RWPE1 (cell line): ENCODE measurements around the gene ZNF561.
"Not testable (repeated sequence)": the region's sequence is repeated elsewhere in the genome, so short reads cannot be mapped to it uniquely, and the experiment has no call there.

Experiments
- CTCF ChIA-PET: fragments of 350-600 bp; sonication (Branson Sonifier 250); formaldehyde crosslinking; extraction: SDS; loops from one replicate; lab custom pipeline; 2021; lab: Yijun Ruan, JAX
- POLR2A ChIA-PET: fragments of 400-600 bp; formaldehyde crosslinking; extraction: SDS; loops from one replicate; lab custom pipeline; 2020; ENCODE audit warnings: antibody characterized with exemption; ENCODE audit not compliant: low non-redundant PET; lab: Yijun Ruan, JAX
- DNase-seq: peaks from one replicate; pipeline ENCODE4 v3.0.0; 2012; ENCODE audit warnings: low spot score
- H3K27ac ChIP-seq: fragments of 450-650 bp; 2 replicates; pipeline ENCODE4 v1.5.1; 2017
- TF ChIP-seq, protein P1 (sequence below): fragments of 450-650 bp; conservative IDR thresholded peaks from 2 replicates; pipeline ENCODE4 v1.5.1; 2017; ENCODE audit warnings: low read depth, mild to moderate bottlenecking

Gene ZNF561

DNA sequence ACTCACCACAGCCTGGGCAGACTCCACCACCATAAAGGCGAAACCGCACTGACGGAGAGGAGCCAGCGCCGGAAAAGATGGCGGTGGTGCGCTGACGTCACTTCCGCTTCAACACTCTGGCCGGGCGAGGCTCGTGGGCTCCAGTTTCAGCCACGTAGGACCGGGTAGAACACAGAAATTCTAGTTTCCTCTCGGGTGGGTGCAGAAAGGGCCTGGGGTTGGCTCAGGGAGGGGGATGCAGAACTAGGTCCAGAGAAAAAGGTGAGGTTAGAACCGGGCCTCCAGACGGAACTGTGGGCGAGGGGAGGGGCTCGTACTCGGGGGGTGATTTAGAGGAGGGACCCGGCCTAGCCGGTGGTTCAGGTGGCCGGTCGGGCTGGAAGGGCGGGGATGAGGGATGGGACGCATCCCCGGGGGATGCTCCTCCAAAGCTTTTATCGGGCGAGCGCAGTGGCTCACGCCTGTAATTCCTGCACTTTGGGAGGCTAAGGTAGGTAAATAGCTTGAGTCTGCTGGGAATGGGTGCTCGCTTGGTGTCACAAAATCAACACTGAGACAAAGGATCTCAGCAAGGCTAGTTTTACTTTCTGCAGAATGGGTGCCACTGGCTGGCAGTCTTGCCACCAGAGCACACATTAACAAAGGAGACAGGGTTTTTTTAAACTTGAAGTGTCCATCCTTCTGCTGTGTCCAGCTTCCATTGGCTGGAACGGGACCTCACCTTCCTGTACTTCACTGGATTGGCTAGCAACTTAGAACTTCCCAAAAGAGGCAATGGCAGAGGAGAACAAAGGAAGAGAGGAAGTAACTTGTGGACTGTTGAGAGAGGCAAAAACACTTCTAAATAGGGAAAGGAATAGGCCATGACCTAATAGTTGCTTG lies at the start of gene ZNF561:
Gene ZNF561 (minus strand): TSS at position 77 of the 882 bp plus-strand sequence. CDS start 1,776 bp downstream, outside the sequence.
- peak; percentile 85 for DNase-seq
- ChIA-PET POLR2A (interaction anchor here (1.5 kb wide), 1 partner anchor 37 kb away, joined by 3 read pairs; no protein-coding TSS in a partner anchor), CTCF (interaction anchor here (0.6 to 0.7 kb wide), 2 partner anchors 19 to 24 kb away, joined by 3 to 4 read pairs; no protein-coding TSS in a partner anchor)
- TF ChIP-seq, protein P1, sequence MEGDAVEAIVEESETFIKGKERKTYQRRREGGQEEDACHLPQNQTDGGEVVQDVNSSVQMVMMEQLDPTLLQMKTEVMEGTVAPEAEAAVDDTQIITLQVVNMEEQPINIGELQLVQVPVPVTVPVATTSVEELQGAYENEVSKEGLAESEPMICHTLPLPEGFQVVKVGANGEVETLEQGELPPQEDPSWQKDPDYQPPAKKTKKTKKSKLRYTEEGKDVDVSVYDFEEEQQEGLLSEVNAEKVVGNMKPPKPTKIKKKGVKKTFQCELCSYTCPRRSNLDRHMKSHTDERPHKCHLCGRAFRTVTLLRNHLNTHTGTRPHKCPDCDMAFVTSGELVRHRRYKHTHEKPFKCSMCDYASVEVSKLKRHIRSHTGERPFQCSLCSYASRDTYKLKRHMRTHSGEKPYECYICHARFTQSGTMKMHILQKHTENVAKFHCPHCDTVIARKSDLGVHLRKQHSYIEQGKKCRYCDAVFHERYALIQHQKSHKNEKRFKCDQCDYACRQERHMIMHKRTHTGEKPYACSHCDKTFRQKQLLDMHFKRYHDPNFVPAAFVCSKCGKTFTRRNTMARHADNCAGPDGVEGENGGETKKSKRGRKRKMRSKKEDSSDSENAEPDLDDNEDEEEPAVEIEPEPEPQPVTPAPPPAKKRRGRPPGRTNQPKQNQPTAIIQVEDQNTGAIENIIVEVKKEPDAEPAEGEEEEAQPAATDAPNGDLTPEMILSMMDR = no peak
- peak within 1 kb of the TSS; percentile 95 for H3K27ac ChIP-seq

- ChIA-PET CTCF (interaction anchor here (0.6 kb wide), 1 partner anchor 13 kb away, joined by 3 read pairs; no protein-coding TSS in a partner anchor), POLR2A (no interaction called here)
- TF ChIP-seq, protein P1 = no peak
- no peak overlapping the region for H3K27ac ChIP-seq
- DNase-seq = no peak
Measured at GRCh38 chr19:9668544-9668943, 47.5 kb upstream of the ZNF561 start.

- ChIA-PET CTCF (no interaction called here), POLR2A (no interaction called here)
- TF ChIP-seq, protein P1 = no peak
- no peak overlapping the region for H3K27ac ChIP-seq
- no peak for DNase-seq
Measured at GRCh38 chr19:9667898-9668297, 46.9 kb upstream of the ZNF561 start.

DNA sequence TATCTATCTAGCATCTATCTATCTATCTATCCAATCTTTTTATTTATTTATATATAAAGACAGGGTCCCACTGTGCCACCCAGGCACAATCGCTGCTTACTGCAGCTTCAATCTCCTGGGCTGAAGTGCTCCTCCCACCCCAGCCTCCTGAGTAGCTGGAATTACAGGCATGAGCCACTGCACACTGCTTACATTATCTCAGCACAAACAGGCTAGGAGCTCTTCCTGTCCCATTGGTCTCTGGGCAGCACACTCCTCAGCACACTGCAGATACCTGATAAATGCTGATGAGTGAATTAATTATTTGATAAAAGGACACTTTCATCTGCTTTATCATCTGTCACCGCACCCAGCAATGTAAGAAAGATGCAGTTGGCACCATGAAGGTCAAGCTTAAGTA lies 37.7 kb upstream of the ZNF561 start:
- POLR2A ChIA-PET = no interaction called here
- DNase-seq = no peak
- TF ChIP-seq, protein P1 = no peak

GRCh38 chr19:9653066-9653555 lies 32.1 kb upstream of the ZNF561 start:
- CTCF ChIA-PET = interaction anchor here (1.8 kb wide), 1 partner anchor 8 kb away, joined by 11 read pairs; no protein-coding TSS in a partner anchor

More for the DNA sequence above, 37.7 kb upstream of the ZNF561 start:
- no peak overlapping the region for H3K27ac ChIP-seq
- CTCF ChIA-PET = interaction anchor here (0.6 kb wide), 1 partner anchor 32 kb away, joined by 3 read pairs; no protein-coding TSS in a partner anchor

GRCh38 chr19:9651464-9651863 lies 30.4 kb upstream of the ZNF561 start:
- POLR2A ChIA-PET = interaction anchor here (0.6 kb wide), 1 partner anchor 443 kb away, joined by 4 read pairs; no protein-coding TSS in a partner anchor
- CTCF ChIA-PET, H3K27ac ChIP-seq, DNase-seq: not testable (repeated sequence)

More at GRCh38 chr19:9653066-9653555, 32.1 kb upstream of the ZNF561 start:
- not testable (repeated sequence) for H3K27ac ChIP-seq, DNase-seq
- POLR2A ChIA-PET = interaction anchor here (0.7 kb wide), 1 partner anchor 132 kb away, joined by 4 read pairs; no protein-coding TSS in a partner anchor

- ChIA-PET CTCF (no interaction called here), POLR2A (no interaction called here)
- no peak overlapping the region for H3K27ac ChIP-seq
- no peak for DNase-seq
- TF ChIP-seq, protein P1 = no peak
Measured at GRCh38 chr19:9650345-9650744, 29.3 kb upstream of the ZNF561 start.
